ENCODE data around the gene IGSF23. TPM values are rescaled to one million over a fixed set of nuclear protein-coding genes. Genes with fewer than 3 reads are reported as not detected.

The IGSF23 gene
- total RNA-seq, 4 donors from 2014 or later, result not detected

DNA sequence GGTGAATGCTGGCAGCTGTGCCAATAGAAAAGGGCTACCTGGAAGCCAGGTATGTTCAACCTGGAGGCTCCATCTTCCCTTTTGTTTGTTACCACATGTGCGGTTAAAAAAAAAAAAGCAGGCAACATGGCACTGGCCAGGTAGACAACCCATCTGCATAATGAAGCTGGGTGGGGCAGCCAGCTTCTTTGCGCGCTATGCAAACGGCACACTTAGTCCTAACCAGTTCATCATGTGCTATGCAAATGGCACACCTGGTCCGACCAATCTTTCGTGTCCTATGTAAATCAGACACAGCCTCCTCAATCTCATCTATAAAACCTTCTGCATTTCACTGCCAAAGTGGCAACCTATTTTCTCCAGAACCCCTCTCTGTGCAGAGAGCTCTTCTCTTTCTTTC, 11.3 kb upstream of the IGSF23 start:
- Histone ChIP-seq H3K9me3 (peaks cover 0 to 7% (median 0%) of the 10 kb centered on the region in 4 donors), H3K27me3 (no peaks in the 10 kb centered on the region), H3K4me1 (no peaks in the 10 kb centered on the region), H3K36me3 (no peaks in the 10 kb centered on the region), H3K4me3 (no peak overlapping the region), H3K27ac (no peak overlapping the region)
- TF ChIP-seq CTCF (IDR thresholded peaks at IDR 0.05) (no peak), EP300 (IDR thresholded peaks at IDR 0.05) (no peak), POLR2A (IDR thresholded peaks at IDR 0.05) (no peak)
- WGBS, 2 donors, result 81 to 85% methylated on average over 6 of the region's 6 CpGs
- DNase-seq (ENCODE audit: low spot score in 2 of 2), result no peak

DNA sequence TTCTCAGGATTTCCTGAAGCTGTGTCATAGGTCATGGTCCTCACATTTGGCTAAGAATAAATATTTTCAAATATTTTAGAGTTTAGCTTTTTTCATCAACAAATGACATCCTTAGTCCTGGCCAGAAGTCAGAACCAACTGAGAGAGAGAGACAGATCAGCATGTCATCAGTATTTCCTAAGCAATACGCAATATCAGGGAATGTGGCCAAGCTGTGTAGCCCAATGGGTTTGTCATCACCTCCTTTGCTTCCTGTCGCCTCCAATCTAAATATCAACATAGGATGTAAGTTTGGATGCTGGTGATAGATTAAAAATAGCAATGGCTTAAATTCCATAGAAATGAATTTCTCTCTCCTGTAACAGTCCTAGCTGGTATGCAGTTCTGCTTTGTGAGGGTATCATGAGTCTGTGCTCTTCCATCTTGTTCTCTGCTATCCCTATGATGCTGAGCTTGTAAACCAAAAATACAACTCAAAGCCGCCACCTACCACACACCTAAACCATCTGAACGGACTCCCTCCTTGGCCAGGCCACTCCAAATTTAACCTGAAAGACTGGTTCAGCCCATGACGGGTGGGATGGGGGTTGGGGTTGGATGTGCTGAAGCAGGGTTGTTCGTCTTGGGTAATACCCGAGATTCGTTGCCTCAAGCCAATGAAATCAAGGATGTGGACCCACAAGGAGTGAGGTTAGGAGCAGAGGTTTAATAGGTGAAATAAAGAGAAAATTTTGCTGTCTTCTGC, 10.0 kb upstream of the IGSF23 start:
- Histone ChIP-seq H3K36me3 (no peaks in the 10 kb centered on the region), H3K27ac (no peak overlapping the region), H3K9me3 (peaks cover 0 to 5% (median 0%) of the 10 kb centered on the region in 4 donors), H3K27me3 (no peaks in the 10 kb centered on the region), H3K4me1 (peaks cover 0 to 10% (median 4%) of the 10 kb centered on the region in 4 donors), H3K4me3 (no peak overlapping the region)
- 80 to 89% methylated on average over 8 of the region's 8 CpGs for WGBS, 2 donors
- TF ChIP-seq POLR2A (IDR thresholded peaks at IDR 0.05), result no peak
- TF ChIP-seq EP300 (IDR thresholded peaks at IDR 0.05), result peak in 1 of 2 donors; percentile 12
- no peak for DNase-seq (ENCODE audit: low spot score in 2 of 2)

GRCh38 chr19:44604241-44604640, 9.1 kb upstream of the IGSF23 start:
- H3K27ac ChIP-seq, result no peak overlapping the region
- TF ChIP-seq EP300 (IDR thresholded peaks at IDR 0.05), result no peak
- no peak for TF ChIP-seq CTCF (IDR thresholded peaks at IDR 0.05)
- no peak for TF ChIP-seq POLR2A (IDR thresholded peaks at IDR 0.05)
- no peaks in the 10 kb centered on the region for H3K9me3 ChIP-seq
- no peak overlapping the region for H3K4me3 ChIP-seq
- H3K27me3 ChIP-seq, result no peaks in the 10 kb centered on the region
- H3K4me1 ChIP-seq, result peaks cover 0 to 10% (median 4%) of the 10 kb centered on the region in 4 donors
- no peak for DNase-seq (ENCODE audit: low spot score in 2 of 2)
- no peaks in the 10 kb centered on the region for H3K36me3 ChIP-seq
- 72 to 80% methylated on average over 6 of the region's 6 CpGs for WGBS, 2 donors

- Histone ChIP-seq H3K36me3 (no peaks in the 10 kb centered on the region), H3K4me1 (peaks cover 0 to 10% (median 4%) of the 10 kb centered on the region in 4 donors), H3K9me3 (no peaks in the 10 kb centered on the region), H3K27me3 (no peaks in the 10 kb centered on the region), H3K4me3 (no peak overlapping the region), H3K27ac (no peak overlapping the region)
- TF ChIP-seq CTCF (IDR thresholded peaks at IDR 0.05), result no peak
- TF ChIP-seq EP300 (IDR thresholded peaks at IDR 0.05), result no peak
- no peak for TF ChIP-seq POLR2A (IDR thresholded peaks at IDR 0.05)
- DNase-seq (ENCODE audit: low spot score in 2 of 2), result no peak
- WGBS, 2 donors, result 70 to 82% methylated on average over 1 of the region's 1 CpG
These were observed 7.8 kb upstream of the IGSF23 start for GRCh38 chr19:44605547-44605946.

- Histone ChIP-seq H3K9me3 (no peaks in the 10 kb centered on the region), H3K4me1 (peaks cover 0 to 10% (median 4%) of the 10 kb centered on the region in 4 donors), H3K36me3 (no peaks in the 10 kb centered on the region), H3K27me3 (no peaks in the 10 kb centered on the region), H3K27ac (no peak overlapping the region), H3K4me3 (no peak overlapping the region)
- DNase-seq (ENCODE audit: low spot score in 2 of 2), result no peak
- TF ChIP-seq EP300 (IDR thresholded peaks at IDR 0.05) (peak in 1 of 2 donors; percentile 69), POLR2A (IDR thresholded peaks at IDR 0.05) (no peak), CTCF (IDR thresholded peaks at IDR 0.05) (no peak)
- WGBS, 2 donors, result 36 to 43% methylated on average over 2 of the region's 2 CpGs
These were observed 6.3 kb upstream of the IGSF23 start for GRCh38 chr19:44607049-44607448.

All from tibial nerve (tissue), 4 donors.